IPS-11a (cell line): ENCODE data around the gene GALNT8.
"Not testable (repeated sequence)": the region's sequence is repeated elsewhere in the genome, so short reads cannot be mapped to it uniquely, and the experiment has no call there.

Source experiments
- H3K4me3 ChIP-seq: one replicate; pipeline ENCODE4 v1.5.1; 2013; ENCODE audit warnings: low read depth, low read length, control low read depth

GALNT8 gene

DNA sequence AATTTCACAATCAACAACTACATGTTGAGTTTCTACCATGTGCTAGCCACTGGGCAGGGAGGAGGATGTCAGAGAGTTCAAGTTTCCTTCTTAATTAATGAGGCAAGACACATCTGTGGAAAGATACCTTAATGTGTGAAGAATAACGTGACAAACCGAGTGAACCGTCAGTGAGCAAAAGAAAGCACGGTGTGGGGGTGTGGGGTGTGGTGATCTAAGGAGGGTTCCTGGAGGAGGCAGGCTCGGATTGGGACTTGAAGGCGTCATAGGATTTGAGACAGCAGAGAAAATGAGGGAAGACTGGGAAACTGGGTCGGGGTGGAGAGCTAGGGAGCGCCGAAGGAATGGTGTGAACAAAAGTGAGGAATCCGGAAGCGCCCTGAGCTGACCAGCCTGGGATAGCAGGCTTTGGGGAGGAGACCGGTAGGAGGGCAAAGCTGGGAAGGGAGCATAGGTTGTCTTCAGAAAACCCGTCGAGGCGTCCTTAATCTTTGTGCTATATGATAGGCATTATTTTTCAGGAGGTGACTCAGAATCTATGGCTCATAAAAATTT lies 22.3 kb downstream of the GALNT8 start:
- H3K4me3 ChIP-seq = no peak overlapping the region

DNA sequence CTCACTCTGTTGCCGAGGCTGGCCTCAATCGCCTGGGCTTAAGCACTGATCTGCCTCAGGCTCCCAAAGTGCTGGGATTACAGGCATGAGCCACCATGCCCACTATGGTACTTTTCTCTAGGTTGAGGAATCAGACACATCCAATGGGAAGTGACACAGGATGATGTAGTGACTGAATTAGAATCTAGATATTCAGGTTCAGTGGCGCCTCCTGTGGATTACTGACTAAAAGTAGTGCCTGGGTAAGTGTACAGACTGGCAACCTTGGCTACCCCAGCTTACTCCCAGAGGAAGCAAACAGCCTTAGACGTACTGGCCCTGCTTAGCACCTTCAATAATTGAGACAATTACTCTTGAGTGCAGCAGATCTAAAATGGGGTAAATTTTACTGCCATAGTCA lies 22.8 kb downstream of the GALNT8 start:
- no peak overlapping the region for H3K4me3 ChIP-seq

DNA sequence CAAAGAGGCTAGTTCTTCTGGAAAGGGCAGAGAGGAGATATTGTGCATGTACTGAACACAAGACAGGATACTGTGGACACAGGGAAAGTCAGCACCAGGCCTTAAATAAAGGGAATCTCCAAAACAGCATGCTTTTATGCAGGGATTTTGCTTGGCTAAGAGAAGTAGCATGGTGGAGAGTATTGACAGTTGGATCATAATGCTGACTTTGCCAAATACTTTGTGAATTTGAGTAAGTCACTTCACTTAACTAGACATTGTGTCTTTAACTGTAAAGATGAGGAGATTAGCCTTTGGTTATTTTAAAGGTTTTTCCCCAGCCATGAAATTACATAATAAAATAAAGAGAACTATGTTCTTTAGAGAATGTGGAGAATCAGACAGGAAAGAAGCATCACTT lies 24.5 kb downstream of the GALNT8 start:
- H3K4me3 ChIP-seq = no peak overlapping the region

DNA sequence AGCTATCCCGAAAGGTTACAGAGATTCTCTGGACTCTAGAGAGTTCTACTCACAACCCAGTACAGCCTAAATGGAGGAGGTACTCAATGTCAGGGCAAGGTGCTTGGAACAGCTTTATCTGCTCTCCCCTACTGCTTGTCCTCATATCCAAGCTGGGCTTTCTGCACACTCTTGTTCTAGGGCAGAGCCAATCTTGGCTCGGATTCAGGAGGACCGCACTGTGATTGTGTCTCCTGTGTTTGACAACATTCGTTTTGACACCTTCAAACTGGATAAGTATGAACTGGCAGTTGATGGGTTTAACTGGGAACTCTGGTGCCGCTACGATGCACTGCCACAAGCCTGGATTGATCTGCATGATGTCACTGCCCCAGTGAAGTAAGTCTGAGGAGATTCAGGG lies 25.0 kb downstream of the GALNT8 start:
- no peak overlapping the region for H3K4me3 ChIP-seq

DNA sequence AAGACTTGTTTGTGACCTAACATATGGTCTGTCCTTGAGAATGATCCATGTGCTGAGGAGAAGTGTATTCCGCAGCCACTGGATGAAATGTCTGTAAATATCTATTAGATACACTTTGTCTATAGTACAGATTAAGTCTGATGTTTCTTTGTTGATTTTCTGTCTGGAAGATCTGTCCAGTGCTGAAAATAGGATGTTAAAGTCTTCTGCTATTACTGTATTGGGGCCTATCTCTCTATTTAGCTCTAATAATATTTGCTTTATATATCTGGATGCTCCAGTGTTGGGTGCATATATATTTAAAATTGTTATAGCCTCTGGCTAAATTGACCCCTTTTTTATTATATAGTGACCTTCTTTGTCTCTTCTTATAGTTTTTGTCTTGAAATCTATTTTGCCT lies 31.5 kb downstream of the GALNT8 start:
- H3K4me3 ChIP-seq = not testable (repeated sequence)

DNA sequence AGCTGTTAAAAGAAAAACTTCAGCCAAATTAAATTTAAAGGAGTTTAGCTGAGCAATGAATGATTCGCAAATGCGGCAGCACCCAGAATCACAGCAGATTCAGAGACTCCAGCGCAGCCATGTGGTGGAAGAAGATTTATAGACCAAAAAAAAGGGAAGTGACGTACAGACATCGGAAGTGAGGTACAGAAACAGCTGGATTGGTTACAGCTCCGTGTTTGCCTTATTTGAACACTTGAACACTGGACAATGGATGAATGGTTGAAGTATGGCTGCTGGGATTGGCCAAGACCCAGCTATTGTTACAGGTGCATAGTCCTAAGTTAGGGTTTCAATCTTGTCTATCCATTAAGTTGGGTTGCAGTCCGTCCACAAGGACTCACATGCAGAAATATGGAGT lies 42.6 kb downstream of the GALNT8 start:
- H3K4me3 ChIP-seq = no peak overlapping the region

DNA sequence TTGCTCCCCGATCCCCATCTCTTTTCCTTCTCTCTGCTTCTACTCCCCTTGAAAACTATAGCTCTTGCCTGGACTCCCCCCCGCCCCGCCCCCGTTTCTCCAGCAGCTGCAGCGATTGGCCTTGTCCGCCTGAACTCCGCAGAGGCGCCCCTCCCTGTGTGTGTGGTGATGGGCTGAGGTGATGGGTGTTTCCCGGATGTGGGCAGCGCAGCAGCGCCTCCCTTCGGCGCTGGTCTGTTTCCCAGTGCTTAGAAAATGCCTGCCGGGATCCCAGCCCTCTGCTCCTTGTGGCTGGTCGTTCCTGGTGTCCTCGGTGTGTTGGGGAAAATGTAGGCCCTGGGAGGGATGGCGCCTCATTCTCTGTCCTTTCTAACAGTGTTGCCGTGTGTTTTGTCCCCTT lies 43.3 kb downstream of the GALNT8 start:
- no peak overlapping the region for H3K4me3 ChIP-seq

DNA sequence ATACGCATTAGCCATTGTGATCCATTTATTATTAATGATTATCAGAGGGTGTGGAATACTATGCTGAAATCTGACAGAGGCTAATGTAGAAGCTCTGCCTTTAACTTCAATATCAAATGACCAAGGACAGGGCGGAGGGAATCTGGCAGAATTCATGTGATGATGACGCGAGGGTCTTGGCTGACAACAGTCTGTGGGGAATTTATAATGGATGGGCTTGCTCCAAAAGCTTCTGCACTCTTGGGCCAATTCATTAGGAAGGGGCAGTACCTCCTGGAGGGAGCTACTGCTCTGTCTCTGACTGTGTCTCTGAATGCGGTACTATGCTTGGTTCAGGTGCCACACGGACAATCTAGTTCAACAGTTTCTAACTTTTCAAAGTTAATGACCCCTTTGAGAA lies 46.2 kb downstream of the GALNT8 start:
- H3K4me3 ChIP-seq = no peak overlapping the region

DNA sequence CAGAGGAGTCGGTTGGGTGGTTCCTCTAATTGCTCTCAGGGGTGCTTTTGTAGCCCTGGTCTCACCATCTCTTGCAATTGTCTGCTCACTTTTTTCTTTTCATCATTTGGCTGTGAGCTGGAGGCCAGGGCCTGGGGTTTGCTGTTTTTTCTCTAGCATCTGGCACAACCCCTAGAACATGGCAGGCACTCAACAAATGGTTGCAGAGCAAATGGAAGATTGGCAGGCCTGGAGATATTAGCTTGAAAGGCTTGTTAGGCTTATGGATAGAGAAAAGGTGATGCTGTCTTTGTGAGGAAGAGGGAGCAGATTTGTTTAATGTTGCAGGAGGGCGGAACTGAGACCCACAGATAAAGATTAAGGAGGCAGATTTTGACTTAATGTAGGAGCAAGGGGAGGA lies 47.0 kb downstream of the GALNT8 start:
- H3K4me3 ChIP-seq = no peak overlapping the region

DNA sequence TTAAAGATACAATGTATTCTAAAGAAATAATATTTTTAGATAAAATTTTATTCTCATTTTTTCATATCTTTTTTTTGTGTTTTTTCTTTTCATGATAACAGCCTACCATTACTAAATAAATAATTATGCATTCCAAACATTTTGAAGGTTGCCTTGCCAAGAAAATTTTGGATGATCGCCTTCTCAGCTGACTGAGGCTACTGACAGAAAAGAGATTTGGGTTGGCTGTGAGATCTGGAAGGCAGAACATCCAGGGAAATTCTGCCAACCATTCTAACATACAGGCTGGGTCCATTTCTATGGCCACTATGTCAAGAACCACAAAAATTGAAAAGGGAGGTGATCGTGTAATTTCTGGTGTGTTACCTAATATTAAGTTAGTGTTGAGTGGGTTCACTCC lies 48.1 kb downstream of the GALNT8 start:
- H3K4me3 ChIP-seq = no peak overlapping the region

DNA sequence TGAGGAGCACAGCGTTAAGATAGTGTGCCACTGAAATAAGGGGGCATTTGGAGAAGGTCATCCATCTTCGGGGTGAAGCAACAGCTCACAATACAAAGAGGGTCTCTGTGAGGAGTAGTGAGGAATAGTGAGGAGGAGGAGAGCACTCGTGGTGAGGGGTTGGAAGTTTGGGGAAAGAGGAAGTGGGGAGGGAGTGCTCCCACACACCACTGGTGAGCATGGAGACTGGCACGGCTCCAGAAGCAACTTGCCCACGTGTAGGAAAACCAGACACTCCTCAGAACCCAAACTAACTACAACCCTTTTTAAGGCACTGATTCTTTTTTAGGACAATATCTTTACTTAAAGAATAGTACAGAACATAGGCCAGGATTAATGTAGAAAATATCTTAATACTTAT lies 48.9 kb downstream of the GALNT8 start:
- no peak overlapping the region for H3K4me3 ChIP-seq

DNA sequence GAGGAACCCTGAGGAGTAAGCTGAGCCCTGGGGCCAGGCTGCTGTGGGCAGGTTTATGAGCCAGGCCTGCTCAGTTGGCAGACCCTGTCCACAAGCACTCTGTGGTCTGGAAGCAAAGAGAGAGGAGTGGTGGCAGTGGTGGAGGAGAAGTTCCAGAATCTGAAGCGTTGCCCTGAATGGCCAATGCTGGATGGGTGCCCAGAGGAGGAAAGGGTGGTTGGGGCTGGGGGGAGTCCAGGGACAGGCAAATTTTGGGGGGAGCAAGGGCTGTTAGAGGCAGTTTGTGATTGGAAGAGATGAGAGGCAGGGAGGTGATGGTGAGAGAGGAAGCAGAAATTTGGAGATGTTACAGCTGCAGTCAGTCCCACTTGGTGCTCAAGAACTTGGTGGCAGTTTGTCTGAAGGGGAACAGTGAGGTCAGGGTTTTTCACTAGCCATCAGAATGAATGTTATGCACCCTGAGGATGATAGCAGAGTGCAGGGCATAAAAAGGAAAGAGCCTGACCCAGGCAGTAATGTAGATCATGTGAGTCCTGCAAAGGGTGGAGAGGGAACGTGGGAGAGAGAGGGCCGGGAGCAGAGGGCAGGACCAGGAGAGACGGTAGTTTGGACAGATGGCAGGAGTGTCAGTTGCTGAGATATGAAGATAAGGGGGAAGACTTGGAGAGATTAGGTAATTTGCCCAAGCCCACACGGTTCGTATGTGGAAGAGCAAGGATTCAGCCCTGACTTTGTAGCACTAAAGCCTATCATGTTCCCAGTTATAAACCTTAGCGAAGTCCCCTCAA lies 51.2 kb downstream of the GALNT8 start:
- no peak overlapping the region for H3K4me3 ChIP-seq

DNA sequence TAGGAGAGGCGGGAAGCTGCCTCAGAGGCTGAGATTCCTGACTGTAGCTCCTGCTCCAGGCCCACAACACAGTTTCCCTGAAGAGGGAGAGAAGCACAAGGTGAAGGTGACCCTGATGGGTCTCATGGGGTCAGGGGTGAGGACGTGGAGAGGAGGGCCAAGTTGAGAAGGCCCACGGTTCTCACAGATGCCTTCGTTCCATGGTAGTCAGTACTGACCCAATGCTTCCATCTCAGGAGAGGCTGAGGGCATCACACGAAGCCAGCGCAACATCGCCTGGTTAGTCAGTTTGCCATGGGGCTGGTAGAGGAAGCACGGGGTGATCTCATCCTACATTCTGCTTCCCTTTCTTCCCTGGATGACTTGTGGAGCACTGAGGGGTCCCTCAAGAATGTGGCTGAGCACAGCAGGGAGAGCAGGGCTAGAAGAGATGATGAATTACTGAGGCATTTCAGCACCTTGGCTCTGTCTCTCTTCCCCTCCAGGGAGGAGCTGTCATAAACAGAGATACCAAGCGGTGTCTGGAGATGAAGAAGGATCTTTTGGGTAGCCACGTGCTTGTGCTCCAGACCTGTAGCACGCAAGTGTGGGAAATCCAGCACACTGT lies 51.9 kb downstream of the GALNT8 start:
- no peak overlapping the region for H3K4me3 ChIP-seq

DNA sequence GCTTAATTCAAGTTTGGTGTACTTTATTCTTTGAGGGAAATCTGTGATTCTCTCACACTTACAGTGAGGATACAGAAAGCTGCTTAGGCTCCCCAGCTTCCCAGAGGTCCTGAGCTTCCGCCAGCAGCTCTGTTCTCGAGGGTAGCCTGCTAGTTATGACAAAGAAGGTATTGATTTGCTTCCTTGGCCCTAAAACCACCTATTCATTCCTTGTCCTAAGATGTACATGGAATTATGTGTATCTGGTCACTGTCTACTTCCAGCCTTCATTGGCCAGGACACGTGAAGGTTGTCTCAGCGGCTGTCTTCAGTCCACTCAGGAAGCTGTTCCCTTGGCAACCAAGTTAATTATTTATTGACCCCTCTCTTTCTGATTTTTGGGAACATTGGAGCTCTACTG lies 55.7 kb downstream of the GALNT8 start:
- H3K4me3 ChIP-seq = no peak overlapping the region

DNA sequence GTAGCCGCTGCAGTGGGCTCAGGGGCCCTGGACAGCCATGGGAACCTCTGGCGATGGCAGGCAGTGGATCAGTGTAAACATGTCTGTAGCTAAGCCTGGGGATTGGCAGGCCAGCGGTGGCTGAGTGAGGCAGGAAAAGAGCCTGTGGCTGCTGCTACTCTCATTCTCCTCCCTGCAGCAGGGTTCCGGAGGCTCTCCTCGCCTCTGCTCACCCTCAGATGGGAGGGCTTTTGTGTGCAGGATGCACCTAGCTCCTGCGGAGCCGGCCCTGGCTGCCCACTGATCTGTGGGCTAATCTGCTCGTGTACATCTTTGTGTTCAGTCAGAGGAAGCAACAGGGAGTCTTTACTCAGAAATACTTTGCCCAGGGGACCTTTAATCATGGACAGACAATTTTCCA lies 59.5 kb downstream of the GALNT8 start:
- no peak overlapping the region for H3K4me3 ChIP-seq

DNA sequence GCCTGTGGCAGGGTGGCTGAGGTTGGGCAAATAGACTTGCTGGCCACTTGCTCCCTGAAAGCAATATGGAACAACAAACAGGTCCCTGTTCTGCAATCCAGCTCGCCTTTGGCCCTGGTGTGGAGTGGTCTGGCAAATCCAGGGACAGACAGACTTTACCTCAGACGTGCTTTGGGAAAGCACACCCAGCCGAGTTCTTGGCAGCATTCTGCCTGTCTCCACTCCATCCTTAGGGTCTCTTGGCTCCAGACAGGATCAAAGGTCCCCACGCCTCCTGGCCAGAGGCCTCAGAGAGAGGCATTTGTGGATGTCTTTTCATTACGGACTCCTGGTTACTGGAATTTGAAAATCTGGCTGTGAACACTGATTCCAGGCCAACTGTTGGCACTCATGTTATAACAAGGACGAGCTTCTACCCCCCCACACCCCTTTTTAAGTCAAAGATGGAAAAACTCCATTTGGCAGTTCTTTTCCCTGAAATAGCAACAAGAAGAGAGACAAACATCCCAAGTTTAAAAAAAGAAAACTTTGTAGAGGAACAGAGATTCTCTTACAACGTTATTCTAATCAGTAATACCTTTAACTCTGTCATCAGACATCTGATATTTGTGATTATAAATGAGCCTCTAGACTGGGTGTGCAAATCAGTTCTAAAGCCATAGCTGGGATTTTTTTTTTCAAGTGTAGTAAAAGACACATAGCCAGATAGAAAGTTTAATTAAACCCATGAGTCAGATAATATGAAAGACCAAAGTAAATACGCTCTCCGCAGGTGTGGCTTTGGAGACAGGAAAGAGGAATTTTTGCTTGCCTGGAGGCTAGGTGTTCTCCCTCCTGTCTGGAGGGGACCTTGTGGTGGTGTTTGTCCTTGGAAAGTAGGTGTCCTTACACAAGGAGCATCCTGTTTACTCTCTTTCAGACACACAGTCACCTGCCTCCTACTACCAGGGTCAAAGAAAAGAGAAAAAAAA lies 60.7 kb downstream of the GALNT8 start:
- no peak overlapping the region for H3K4me3 ChIP-seq

DNA sequence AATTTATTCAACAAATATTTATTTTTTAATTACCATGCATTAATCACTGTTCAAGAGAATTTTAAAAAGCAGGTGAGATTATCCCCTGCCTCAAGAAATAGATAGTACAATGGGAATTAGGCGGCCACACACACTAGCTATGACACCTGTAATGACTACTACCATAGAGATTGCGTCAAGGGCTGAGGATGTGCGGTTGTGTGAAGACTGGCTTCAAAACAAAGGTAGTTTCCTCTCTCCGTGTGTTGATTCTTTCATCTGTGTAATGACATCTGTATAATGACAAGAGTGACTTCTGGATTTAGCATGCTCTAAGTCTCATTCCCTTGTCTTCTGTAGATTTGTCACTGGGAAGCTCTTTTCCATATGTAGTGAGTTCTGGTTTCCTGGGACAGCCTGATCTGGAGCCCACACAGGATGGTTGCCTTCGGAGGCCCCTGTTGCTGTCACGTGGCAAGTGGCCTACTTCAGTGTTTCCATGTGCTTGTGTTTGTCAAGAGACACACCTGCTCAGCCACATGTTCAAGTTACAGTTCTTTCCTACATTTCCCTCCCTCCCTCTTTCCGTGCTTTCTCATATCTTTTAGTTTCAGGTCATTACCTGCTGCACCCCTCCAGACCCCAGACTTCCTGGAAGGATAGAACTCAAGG lies 64.3 kb downstream of the GALNT8 start:
- H3K4me3 ChIP-seq = no peak overlapping the region

DNA sequence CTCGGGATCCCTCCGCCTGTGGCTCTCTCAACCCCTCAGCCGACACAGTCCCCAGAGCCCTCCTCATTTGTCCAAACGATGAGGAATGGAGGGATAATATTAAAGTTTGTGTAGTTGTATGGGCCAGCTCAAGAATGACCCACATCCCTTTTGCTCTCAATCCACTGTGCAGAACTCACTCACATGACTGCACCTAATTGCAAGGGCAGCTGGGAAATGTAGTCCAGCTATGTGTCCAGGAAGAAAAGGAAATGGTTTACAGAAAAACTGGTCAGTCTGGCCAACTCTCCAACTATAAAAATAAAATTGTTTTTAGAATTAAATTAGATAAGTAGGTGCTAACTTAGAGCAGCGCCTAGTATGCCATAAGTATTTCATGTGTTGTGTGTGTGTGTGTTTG lies 66.6 kb downstream of the GALNT8 start:
- H3K4me3 ChIP-seq = no peak overlapping the region

DNA sequence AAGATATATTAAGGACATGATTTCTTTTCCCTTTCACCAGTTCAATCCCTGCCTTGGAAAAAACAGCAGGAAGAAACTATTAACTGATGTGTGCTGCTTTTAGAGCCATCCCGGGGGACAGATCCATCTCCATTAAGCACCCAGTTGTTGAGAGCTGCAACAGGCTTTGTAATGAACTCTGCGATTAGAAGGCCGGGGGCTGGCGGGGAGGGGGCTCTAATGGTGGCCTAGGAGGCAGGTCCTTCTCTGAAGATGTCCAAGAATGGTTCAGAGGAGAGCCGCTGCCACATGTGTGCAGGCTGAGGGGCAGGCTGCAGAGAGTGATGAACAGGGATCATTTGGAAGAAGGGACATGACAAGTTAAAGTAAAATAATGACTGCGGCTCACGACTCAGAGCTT lies 67.8 kb downstream of the GALNT8 start:
- no peak overlapping the region for H3K4me3 ChIP-seq

DNA sequence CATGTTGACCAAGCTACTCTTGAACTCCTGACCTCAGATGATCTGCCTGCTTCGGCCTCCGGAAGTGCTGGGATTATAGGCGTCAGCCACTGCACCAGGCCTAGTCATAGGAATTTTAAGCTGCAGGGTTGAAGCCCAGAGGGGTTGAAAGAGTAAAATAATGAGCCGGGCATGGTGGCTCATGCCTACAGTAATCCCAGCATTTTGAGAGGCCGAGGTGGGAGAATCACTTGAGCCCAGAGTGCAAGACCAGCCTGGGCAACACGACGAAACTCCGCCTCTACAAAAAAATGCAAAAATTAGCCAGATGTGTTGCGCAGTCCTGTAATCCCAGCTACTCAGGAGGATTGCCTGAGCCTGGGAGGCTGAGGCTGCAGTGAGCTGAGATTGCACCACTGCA lies 69.6 kb downstream of the GALNT8 start:
- H3K4me3 ChIP-seq = no peak overlapping the region

DNA sequence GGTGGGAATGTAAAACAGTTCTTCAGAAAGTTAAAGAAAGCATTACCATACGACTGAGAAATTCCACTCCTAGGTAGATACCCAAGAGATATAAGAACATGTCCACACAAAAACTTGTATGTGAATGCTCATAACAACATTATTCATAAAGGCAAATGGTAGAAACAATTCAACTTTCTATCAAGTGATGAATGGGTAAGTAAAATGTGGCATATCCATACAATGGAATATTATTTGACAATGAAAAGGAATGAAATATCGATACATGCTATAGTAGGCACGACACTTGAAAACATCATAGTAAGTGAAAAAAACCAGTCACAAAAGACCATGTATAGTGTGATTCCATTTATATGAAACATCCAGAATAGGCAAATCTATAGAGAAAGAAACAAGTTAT lies 71.3 kb downstream of the GALNT8 start:
- H3K4me3 ChIP-seq = no peak overlapping the region
